GM12892 (cell line): ENCODE results near the gene TSPAN5.
"Not testable (repeated sequence)": the region's sequence is repeated elsewhere in the genome, so short reads cannot be mapped to it uniquely, and the experiment has no call there.

Experiments used
- DNase-seq: peaks from one replicate; pipeline ENCODE4 v3.0.0; 2011; ENCODE audit not compliant: insufficient read length
- FAIRE-seq: peaks from 2 replicates; lab custom pipeline; 2011; peaks lifted over from hg19 to GRCh38; lab: Jason Lieb, UNC
- POLR2A ChIP-seq: IDR thresholded peaks from 2 replicates; pipeline ENCODE4 v1.6.1; 2011; ENCODE audit warnings: low read depth, low read length, control low read depth
- POLR2AphosphoS5 ChIP-seq: IDR thresholded peaks from 2 replicates; pipeline ENCODE4 v1.6.1; 2011; ENCODE audit warnings: low read depth, low read length, control low read depth
- TAF1 ChIP-seq: IDR thresholded peaks from 2 replicates; pipeline ENCODE4 v1.6.1; 2011; ENCODE audit warnings: low read depth, mild to moderate bottlenecking, control low read depth, low read length, borderline replicate concordance

Gene TSPAN5

GRCh38 chr4:98490251-98490650 lies 168.2 kb downstream of the TSPAN5 start:
- TF ChIP-seq TAF1 (no peak), POLR2A (no peak), POLR2AphosphoS5 (no peak)
- no peak for FAIRE-seq

GRCh38 chr4:98485816-98486345 lies 172.5 kb downstream of the TSPAN5 start:
- FAIRE-seq (no peak), DNase-seq (no peak)
- TF ChIP-seq POLR2AphosphoS5 (no peak), TAF1 (no peak), POLR2A (no peak)

More at GRCh38 chr4:98490251-98490650, 168.2 kb downstream of the TSPAN5 start:
- no peak for DNase-seq

- no peak for TF ChIP-seq POLR2A
- no peak for TF ChIP-seq POLR2AphosphoS5
- TF ChIP-seq TAF1, result no peak
- FAIRE-seq, result no peak
- no peak for DNase-seq
Observed at GRCh38 chr4:98484031-98484430, 174.4 kb downstream of the TSPAN5 start.

- TF ChIP-seq POLR2A, result no peak
- TF ChIP-seq POLR2AphosphoS5, result no peak
- TF ChIP-seq TAF1, result no peak
- DNase-seq, result peak; percentile 12
- peak; percentile 80 for FAIRE-seq
Observed at GRCh38 chr4:98482847-98483806, 175.3 kb downstream of the TSPAN5 start.

GRCh38 chr4:98482503-98482846 lies 175.9 kb downstream of the TSPAN5 start:
- FAIRE-seq, result no peak
- TF ChIP-seq TAF1 (no peak), POLR2A (no peak), POLR2AphosphoS5 (no peak)

GRCh38 chr4:98481167-98481566 lies 177.2 kb downstream of the TSPAN5 start:
- no peak for DNase-seq
- no peak for FAIRE-seq
- TF ChIP-seq TAF1, result no peak
- TF ChIP-seq POLR2AphosphoS5, result no peak
- no peak for TF ChIP-seq POLR2A

More at GRCh38 chr4:98482503-98482846, 175.9 kb downstream of the TSPAN5 start:
- DNase-seq, result no peak

GRCh38 chr4:98480535-98480934 lies 177.9 kb downstream of the TSPAN5 start:
- FAIRE-seq (no peak), DNase-seq (no peak)
- TF ChIP-seq TAF1 (no peak), POLR2A (no peak), POLR2AphosphoS5 (no peak)

- DNase-seq, result not testable (repeated sequence)
Observed at GRCh38 chr4:98479590-98479989, 178.8 kb downstream of the TSPAN5 start.

GRCh38 chr4:98476891-98477290 lies 181.5 kb downstream of the TSPAN5 start:
- DNase-seq (no peak), FAIRE-seq (no peak)
- TF ChIP-seq POLR2A (no peak), TAF1 (no peak), POLR2AphosphoS5 (no peak)

More at GRCh38 chr4:98479590-98479989, 178.8 kb downstream of the TSPAN5 start:
- not testable (repeated sequence) for FAIRE-seq

- FAIRE-seq (no peak), DNase-seq (no peak)
- no peak for TF ChIP-seq POLR2A
- no peak for TF ChIP-seq POLR2AphosphoS5
- no peak for TF ChIP-seq TAF1
Observed at GRCh38 chr4:98474408-98474844, 184.0 kb downstream of the TSPAN5 start.

- FAIRE-seq, result no peak
- no peak for DNase-seq
- TF ChIP-seq POLR2A (no peak), TAF1 (no peak), POLR2AphosphoS5 (no peak)
Observed at GRCh38 chr4:98473046-98473445, 185.4 kb downstream of the TSPAN5 start.

GRCh38 chr4:98470831-98471230 lies 187.6 kb downstream of the TSPAN5 start:
- TF ChIP-seq POLR2AphosphoS5 (no peak), TAF1 (no peak), POLR2A (no peak)
- FAIRE-seq (no peak), DNase-seq (no peak)
